HepG2 (cell line): ENCODE measurements around the gene RBP3. TPM values are rescaled to one million over a fixed set of nuclear protein-coding genes. Genes with fewer than 3 reads are reported as not detected.

Experiments used
- ARID4A ChIP-seq: sonication (generic); formaldehyde crosslinking; IDR thresholded peaks from 2 replicates; pipeline ENCODE4 v1.5.0; 2020; ENCODE audit warnings: mild to moderate bottlenecking, missing genetic modification reagents, borderline replicate concordance
- CREB3 ChIP-seq: sonication (generic); formaldehyde crosslinking; IDR thresholded peaks from 2 replicates; pipeline ENCODE4 v1.5.0; 2020; ENCODE audit warnings: missing genetic modification reagents
- ZNF878 ChIP-seq: sonication (generic); formaldehyde crosslinking; IDR thresholded peaks from 2 replicates; pipeline ENCODE4 v1.8.1; 2023; ENCODE audit warnings: mild to moderate bottlenecking, missing genetic modification reagents, moderate library complexity
- polyA plus RNA-seq, 8 experiments: library from polyadenylated mRNA; depleted of rRNA in 3 of 8; stranded (reverse) in 7 of 8; unstranded in 1 of 8; fragments of >200 nt; fragmentation: Illumina TruSeq in 4 of 8; extraction: Trizol in 4 of 8; gene quantifications; 2 replicates each; pipeline versions ENCODE4 v1.2.1 to v1.2.3, GENCODE V29; 2011 to 2016; ENCODE audit warnings: low read depth in 4 of 8, missing spikeins in 1 of 8, mixed read lengths in 1 of 8; ENCODE audit not compliant: insufficient read depth in 1 of 8
- total RNA-seq, 5 experiments: library from RNA; depleted of rRNA; stranded (reverse); fragments of >200 nt; fragmentation: Illumina TruSeq; extraction: Trizol; gene quantifications; 2 replicates each; pipeline ENCODE4 v1.2.3, GENCODE V29; 2016; ENCODE audit warnings: low read depth in 1 of 5
- TF ChIP-seq, protein P1 (sequence below): sonication (generic); formaldehyde crosslinking; IDR thresholded peaks from 2 replicates; pipeline ENCODE4 v1.5.0; 2020; ENCODE audit warnings: mild to moderate bottlenecking, missing genetic modification reagents
- TF ChIP-seq, protein P2 (sequence below): sonication (generic); formaldehyde crosslinking; conservative IDR thresholded peaks from 2 replicates; pipeline ENCODE4 v1.8.1; 2023; ENCODE audit warnings: missing genetic modification reagents

Gene RBP3
- total and polyA plus RNA-seq, 2 of the 13 experiments (the other 11 are each of a cell fraction or from before 2014, with no cell fraction given) = not detected

DNA sequence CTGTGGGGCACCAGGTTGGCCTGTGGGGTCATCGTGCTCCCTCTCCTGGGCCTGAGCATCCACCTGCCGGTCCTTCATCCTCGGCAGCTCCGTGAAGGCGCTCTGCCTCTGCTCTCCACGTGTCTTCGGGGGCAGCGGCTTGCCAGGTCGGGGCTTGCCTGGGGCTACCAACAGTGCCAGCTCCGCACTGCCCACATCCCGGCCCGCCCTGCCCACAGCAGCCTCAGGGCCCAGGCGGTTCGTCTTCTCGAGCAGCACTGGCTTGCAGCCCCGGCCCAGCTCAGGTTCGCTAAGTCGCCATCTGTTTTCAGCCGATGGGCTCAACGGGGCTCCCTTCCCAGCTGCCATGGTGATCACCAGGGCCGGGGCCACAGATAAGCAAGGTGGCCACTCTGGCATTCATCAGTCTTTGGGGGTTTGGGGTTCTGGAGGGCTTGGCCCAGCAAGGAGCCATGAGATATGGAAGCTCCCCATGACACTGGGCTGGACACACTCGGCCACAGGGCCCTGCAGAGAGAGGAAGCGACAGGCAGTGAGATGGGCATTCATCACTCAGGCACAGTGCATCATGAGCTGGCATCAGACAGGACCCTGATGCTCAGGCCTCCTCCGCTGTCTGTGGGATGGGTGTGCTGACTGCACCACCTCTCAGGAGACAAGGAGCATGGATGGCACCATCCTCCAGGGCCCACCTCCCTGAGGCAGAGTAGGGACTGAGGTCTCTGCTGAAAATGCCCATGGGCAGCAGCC, 20.4 kb downstream of the RBP3 start (continued):
- TF ChIP-seq, protein P1, sequence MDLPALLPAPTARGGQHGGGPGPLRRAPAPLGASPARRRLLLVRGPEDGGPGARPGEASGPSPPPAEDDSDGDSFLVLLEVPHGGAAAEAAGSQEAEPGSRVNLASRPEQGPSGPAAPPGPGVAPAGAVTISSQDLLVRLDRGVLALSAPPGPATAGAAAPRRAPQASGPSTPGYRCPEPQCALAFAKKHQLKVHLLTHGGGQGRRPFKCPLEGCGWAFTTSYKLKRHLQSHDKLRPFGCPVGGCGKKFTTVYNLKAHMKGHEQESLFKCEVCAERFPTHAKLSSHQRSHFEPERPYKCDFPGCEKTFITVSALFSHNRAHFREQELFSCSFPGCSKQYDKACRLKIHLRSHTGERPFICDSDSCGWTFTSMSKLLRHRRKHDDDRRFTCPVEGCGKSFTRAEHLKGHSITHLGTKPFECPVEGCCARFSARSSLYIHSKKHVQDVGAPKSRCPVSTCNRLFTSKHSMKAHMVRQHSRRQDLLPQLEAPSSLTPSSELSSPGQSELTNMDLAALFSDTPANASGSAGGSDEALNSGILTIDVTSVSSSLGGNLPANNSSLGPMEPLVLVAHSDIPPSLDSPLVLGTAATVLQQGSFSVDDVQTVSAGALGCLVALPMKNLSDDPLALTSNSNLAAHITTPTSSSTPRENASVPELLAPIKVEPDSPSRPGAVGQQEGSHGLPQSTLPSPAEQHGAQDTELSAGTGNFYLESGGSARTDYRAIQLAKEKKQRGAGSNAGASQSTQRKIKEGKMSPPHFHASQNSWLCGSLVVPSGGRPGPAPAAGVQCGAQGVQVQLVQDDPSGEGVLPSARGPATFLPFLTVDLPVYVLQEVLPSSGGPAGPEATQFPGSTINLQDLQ (CRISPR knock-in tag) = no peak
- TF ChIP-seq, protein P2, sequence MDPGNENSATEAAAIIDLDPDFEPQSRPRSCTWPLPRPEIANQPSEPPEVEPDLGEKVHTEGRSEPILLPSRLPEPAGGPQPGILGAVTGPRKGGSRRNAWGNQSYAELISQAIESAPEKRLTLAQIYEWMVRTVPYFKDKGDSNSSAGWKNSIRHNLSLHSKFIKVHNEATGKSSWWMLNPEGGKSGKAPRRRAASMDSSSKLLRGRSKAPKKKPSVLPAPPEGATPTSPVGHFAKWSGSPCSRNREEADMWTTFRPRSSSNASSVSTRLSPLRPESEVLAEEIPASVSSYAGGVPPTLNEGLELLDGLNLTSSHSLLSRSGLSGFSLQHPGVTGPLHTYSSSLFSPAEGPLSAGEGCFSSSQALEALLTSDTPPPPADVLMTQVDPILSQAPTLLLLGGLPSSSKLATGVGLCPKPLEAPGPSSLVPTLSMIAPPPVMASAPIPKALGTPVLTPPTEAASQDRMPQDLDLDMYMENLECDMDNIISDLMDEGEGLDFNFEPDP (CRISPR knock-in tag) = no peak
- no peak for TF ChIP-seq ZNF878
- TF ChIP-seq CREB3 (CRISPR knock-in tag) = no peak
- TF ChIP-seq ARID4A (CRISPR knock-in tag) = no peak
- TF ChIP-seq, all 625 proteins: peak for 0
